HG02852 (cell line): ENCODE results near the gene NRAP.
A peak's percentile ranks its signal among the peaks of the same experiment; 100 is the strongest.

Source experiments
- ATAC-seq: cut with Tn5 transposase; IDR thresholded peaks from one replicate; pipeline ENCODE4 v1.9.1; 2021; ENCODE audit warnings: mild to moderate bottlenecking, moderate library complexity; ENCODE audit not compliant: unreplicated experiment

Gene NRAP

GRCh38 chr10:113565364-113565763 is 98.5 kb downstream of the NRAP start:
- no peak for ATAC-seq

GRCh38 chr10:113563306-113564088 is 100.3 kb downstream of the NRAP start:
- peak; percentile 97 for ATAC-seq

- ATAC-seq = no peak
Measured at GRCh38 chr10:113562704-113563103, 101.1 kb downstream of the NRAP start.

GRCh38 chr10:113562069-113562468 is 101.8 kb downstream of the NRAP start:
- no peak for ATAC-seq

- ATAC-seq = no peak
Measured at GRCh38 chr10:113561214-113561613, 102.6 kb downstream of the NRAP start.

- no peak for ATAC-seq
Measured at GRCh38 chr10:113560071-113560470, 103.8 kb downstream of the NRAP start.

GRCh38 chr10:113557903-113558321 is 105.9 kb downstream of the NRAP start:
- ATAC-seq = no peak

- ATAC-seq = no peak
Measured at GRCh38 chr10:113557424-113557862, 106.4 kb downstream of the NRAP start.

GRCh38 chr10:113555751-113556150 is 108.1 kb downstream of the NRAP start:
- no peak for ATAC-seq

GRCh38 chr10:113555245-113555644 is 108.6 kb downstream of the NRAP start:
- no peak for ATAC-seq

GRCh38 chr10:113554214-113554613 is 109.6 kb downstream of the NRAP start:
- no peak for ATAC-seq

- no peak for ATAC-seq
Measured at GRCh38 chr10:113553149-113553548, 110.7 kb downstream of the NRAP start.

GRCh38 chr10:113552701-113553100 is 111.1 kb downstream of the NRAP start, which contains the start of gene HABP2:
HABP2 (plus strand) TSS chr10:113553053; CDS start chr10:113553122, 69 bp downstream.
- no peak for ATAC-seq

GRCh38 chr10:113552014-113552413 is 111.8 kb downstream of the NRAP start:
- no peak for ATAC-seq

- peak; percentile 56 for ATAC-seq
Measured at GRCh38 chr10:113550365-113550764, 113.5 kb downstream of the NRAP start.

- no peak for ATAC-seq
Measured at GRCh38 chr10:113549856-113550255, 114.0 kb downstream of the NRAP start.

GRCh38 chr10:113547426-113547825 is 116.4 kb downstream of the NRAP start:
- no peak for ATAC-seq

GRCh38 chr10:113544392-113544791 is 119.4 kb downstream of the NRAP start:
- no peak for ATAC-seq

- ATAC-seq = no peak
Measured at GRCh38 chr10:113543107-113543955, 120.5 kb downstream of the NRAP start.

GRCh38 chr10:113541549-113541927 is 122.3 kb downstream of the NRAP start:
- no peak for ATAC-seq

- ATAC-seq = no peak
Measured at GRCh38 chr10:113540845-113541548, 122.8 kb downstream of the NRAP start.
